Choroid plexus epithelial cell (primary cell): ENCODE data around the gene VARS2.

ENCODE experiments used
- DNase-seq: peaks from one replicate; pipeline ENCODE4 v3.0.0-alpha.2; 2010; ENCODE audit warnings: low read depth
- H3K4me3 ChIP-seq: 2 replicates; pipeline ENCODE4 v1.5.1; 2011; ENCODE audit warnings: low read depth, mild to moderate bottlenecking, control low read depth, low read length, moderate library complexity
- TF ChIP-seq, protein P1 (sequence below): conservative IDR thresholded peaks from 2 replicates; pipeline ENCODE4 v1.5.1; 2011; ENCODE audit warnings: low read depth, mild to moderate bottlenecking, control low read depth, inconsistent platforms, low read length, moderate library complexity

The VARS2 gene

DNA sequence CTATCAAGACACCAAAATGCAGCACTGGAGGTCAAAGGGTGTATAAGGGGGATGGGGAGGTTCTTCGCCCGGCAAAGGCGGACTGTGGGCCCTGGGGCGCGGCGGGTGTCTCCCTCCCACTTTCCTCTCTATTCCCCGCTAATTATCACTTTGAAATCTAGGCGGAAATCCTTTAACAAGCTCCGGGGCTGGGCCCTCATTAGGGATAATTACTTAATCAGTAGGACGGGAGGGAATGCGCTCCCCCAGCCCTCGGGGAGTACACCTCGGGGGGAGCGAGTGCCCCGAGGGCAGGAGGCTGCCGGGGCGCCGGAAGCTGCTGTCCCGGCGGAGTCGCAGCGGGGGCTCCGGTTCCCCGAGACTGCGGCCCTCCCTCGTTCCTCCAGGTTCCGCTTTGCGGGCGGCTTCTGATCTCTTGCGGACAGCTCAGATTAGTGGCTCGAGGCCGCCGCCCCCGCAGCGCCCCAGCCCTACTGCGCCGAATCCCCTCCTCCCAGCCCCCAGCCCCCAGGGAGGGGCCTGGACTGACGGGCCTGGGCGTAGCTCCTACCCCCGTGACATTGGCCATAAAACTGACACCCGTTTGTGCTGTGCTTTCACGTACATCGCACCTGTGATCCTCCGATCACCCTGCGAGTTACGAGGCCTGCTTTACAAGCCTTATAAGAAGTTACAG, 41.5 kb downstream of the VARS2 start:
- H3K4me3 ChIP-seq = peak overlapping the region; percentile 57
- DNase-seq = peak; percentile 39
- TF ChIP-seq, protein P1, sequence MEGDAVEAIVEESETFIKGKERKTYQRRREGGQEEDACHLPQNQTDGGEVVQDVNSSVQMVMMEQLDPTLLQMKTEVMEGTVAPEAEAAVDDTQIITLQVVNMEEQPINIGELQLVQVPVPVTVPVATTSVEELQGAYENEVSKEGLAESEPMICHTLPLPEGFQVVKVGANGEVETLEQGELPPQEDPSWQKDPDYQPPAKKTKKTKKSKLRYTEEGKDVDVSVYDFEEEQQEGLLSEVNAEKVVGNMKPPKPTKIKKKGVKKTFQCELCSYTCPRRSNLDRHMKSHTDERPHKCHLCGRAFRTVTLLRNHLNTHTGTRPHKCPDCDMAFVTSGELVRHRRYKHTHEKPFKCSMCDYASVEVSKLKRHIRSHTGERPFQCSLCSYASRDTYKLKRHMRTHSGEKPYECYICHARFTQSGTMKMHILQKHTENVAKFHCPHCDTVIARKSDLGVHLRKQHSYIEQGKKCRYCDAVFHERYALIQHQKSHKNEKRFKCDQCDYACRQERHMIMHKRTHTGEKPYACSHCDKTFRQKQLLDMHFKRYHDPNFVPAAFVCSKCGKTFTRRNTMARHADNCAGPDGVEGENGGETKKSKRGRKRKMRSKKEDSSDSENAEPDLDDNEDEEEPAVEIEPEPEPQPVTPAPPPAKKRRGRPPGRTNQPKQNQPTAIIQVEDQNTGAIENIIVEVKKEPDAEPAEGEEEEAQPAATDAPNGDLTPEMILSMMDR = no peak

DNA sequence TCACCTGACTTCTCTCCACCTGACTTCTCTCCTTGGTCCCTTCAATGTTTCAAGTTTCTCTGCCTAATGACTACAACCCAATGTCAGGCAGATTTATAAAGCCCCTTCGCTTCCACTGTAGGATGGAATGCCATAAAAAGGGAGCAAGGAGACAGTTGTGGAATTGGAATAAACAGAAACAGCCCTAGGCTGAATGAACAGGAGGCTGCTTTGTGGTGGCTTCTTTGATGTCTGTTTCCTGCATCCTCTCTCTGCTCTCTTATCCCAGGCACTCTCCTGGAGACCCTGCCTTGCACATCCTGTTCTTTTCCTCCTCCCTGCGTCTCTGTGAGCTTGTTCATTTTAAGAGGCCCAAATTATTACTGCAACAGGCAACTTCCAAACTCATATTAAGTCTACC, 43.7 kb downstream of the VARS2 start:
- DNase-seq = no peak
- H3K4me3 ChIP-seq = no peak overlapping the region
- TF ChIP-seq, protein P1 = no peak

DNA sequence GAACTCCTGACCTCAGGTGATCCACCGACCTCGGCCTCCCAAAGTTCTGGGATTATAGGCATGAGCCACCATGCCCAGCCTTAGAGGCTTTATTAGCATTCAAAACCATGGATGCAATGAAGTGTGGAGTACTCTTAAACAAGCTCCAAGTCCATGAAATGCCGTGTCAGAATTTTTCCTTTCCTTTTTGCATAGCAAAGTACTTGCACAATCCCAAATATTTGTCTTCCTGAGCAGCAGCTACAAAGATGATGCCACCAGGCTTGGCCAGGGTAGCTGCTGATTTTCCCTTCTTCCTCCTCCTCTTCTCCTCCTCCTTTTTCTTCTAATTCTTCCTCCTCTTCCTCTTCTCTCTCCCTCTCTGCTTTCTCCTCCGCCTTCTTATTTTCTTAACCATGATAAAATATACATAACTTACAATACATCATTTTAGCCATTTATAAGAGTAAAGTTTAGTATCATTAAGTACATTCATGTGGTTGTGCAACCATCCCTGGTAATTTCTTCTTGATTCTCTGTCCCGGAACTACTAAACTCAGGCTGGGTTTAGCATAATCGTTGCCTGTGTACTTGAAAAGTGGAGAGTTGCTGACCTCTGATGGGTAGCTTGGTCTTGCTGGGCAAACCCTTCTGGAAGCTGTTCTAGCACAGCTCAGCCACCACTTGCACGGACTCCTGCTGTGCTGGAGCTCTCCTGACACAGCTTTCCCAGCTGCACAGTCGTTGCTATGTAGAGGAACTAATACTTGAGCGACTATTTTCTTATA, 47.1 kb downstream of the VARS2 start:
- peak; percentile 50 for DNase-seq
- H3K4me3 ChIP-seq = no peak overlapping the region
- TF ChIP-seq, protein P1 = no peak

DNA sequence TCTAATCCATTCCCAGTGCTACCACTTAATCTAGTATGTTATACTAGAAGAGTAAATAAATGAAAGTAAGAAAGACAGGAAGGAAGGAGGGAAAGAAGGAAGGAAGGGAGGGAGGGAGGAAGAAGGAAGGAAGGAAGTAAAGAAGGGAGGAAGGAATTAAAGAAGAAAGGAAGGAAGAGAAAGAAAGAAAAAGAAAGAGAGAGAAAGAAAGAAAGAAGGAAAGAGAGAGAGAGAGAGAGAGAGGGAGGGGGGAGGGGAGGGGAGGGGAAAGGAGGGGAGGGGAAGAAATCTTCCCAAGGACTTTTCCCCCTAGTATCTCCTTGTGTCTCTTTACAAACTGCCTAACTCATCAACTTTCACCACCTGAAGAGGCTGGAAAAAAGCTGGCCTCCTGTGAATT, 48.7 kb downstream of the VARS2 start:
- no peak for DNase-seq
- TF ChIP-seq, protein P1 = no peak
- H3K4me3 ChIP-seq = no peak overlapping the region

DNA sequence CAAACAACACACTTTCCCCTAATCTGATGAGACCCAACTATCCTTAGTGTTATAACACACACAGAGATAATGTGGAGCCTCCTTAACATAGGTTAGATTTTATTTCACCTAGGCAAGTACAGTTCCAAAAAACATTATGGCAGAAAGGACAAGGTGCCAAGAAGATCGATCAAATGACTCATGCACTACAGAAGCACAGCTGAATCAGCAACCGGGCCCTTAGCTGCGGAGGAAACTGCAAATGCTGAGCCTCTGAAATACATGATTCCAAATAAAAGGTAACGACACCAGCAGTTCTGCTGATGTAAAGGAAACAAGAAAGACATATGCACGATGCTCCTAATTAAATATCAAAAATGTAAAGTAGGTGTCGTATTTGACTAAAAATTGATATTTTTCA, 49.6 kb downstream of the VARS2 start:
- no peak overlapping the region for H3K4me3 ChIP-seq
- TF ChIP-seq, protein P1 = no peak
- peak; percentile 18 for DNase-seq

DNA sequence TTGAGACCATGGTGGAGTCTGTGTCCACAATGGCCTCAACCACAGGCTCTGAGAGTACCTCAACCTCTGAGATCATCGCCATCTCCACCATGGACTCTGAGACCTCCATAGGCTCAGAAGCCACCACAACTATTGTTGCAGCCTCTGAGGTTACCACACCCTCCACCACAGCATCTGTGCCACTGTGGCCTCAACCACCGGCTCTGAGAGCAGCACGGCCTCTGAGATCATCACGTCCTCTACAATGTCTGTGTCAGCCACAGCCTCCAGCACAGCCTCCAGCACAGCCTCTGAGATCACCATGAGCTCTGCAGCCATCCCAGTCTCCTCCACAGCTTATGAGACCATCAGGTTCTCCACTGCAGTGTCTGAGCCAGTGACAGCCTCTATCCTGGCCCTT, 50.0 kb downstream of the VARS2 start:
- H3K4me3 ChIP-seq = no peak overlapping the region
- TF ChIP-seq, protein P1 = no peak
- no peak for DNase-seq

DNA sequence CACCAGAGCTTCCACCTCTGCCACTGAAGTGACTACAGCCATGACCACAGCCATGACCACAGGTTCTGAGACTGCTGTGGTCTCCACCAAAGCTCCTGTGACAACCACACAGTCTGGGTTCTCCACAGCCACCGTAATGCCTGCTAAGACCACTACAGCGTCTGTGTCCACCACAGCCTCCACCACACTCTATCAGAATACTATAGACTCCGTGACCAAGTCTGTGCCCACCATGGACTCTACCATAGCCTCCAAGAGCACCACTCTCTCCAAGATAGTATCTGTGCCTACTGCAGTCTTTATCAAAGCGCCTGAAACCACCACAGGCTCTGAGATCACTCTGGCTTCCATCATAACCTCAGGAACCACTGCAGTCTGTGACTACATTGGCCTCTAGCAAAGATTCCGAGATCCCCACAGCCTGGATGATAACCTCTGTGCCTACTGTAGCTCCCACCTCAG, 51.1 kb downstream of the VARS2 start:
- TF ChIP-seq, protein P1 = no peak
- H3K4me3 ChIP-seq = no peak overlapping the region
- DNase-seq = no peak
